ENCODE data around the gene PGR.

Gene PGR

GRCh38 chr11:101009690-101010055 is 119.9 kb downstream of the PGR start:
- DNase-seq (ENCODE audit: low read depth): no peak

DNA sequence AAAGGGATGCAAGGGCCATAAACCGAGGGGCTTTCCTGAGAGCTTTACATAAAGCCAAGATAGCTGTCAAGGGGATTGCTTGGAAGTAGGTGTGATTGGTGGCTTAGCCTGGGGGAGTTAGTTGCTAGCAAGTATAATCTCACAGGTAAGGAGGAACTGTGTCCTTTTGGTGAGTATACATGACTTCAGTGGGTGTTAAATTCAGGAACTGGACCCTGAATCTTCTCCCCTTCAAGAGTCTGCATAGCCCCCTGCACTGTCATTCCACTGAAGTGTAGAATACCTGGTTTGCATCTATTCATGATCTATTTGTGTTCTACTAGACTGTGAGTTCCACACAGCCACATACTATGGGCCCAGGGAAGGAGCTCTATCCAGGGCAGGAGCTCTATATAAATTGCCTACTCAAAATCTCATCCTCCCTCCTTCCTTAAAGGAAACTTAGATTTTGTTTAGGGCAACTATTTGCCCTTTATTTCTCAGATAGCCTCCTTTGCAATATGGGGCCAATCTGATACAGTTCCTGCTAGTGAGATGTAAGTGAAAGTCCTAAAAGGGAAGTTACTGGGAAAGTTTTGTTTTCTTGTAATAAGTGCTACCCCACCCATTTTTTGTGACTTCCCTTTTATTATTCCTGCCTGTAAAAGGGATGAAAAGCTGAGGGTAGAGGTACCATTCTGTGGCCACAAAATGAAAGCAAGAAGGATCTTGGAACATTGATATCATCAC is 120.5 kb downstream of the PGR start:
- DNase-seq (ENCODE audit: low read depth): no peak

- peak; percentile 30 for DNase-seq (ENCODE audit: low read depth)
Measured at GRCh38 chr11:101003468-101003867, 126.1 kb downstream of the PGR start.

GRCh38 chr11:100999756-101000155 is 129.9 kb downstream of the PGR start:
- DNase-seq (ENCODE audit: low read depth): no peak

- DNase-seq (ENCODE audit: low read depth): no peak
Measured at GRCh38 chr11:100994966-100995365, 134.6 kb downstream of the PGR start.

DNA sequence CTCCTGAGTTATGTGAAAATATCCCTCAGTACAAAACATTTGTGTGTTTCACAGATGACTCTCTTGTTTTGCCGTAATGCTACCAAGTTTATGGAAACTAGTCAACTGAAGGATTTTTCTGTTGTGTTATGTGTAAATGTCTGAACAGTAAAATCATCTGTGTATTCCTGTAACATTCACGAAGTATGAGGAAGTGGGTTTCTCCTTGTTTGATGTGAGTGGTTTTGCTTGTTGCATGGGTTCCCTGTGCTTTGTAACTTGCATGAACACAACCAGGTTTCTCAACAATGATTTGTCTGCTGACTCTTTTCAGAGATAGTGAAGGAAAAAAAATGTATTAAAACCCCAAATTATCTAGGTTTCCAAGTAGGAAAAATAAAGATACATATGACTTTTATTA is 138.1 kb downstream of the PGR start:
- no peak for DNase-seq (ENCODE audit: low read depth)

GRCh38 chr11:100990931-100991330 is 138.7 kb downstream of the PGR start:
- no peak for DNase-seq (ENCODE audit: low read depth)

DNA sequence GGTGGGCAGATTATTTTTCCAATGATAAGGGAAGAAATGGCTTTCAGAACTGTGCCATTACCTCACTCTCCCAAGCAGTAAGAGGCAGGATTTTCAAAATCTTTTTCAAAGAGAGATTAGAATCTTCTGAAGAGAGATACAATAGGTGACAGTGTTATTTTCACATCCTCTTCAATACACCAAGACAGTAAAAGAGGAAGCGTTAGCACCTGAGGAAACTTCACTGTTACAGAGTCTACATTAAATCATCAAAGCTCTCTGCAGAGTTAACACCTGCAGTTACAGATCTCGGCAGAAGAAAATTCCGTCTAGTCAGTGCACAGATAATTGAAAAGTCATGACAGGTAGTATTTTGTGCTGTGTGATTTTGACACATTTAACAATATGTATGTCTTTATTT is 144.9 kb downstream of the PGR start:
- no peak for DNase-seq (ENCODE audit: low read depth)

- no peak for DNase-seq (ENCODE audit: low read depth)
Measured at GRCh38 chr11:100981196-100981824, 148.3 kb downstream of the PGR start.

DNA sequence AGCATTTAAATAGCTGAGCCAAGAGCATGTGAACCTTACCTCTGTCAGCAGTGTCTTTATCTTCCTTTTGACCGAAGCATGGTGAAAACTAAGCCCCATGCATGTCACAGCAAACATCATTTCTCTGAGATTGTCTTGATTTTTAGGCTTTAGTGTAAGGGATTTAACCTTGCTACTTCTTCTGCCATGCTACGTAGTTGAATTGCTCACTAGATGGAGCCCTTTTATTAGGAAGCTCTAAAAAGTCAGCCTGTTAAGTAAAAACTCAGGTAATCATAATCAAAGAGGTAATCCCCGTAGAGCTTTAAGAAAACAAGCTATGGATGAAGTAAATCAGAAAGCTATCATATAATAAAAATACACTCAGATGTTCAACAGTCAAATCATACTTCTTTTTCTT is 149.5 kb downstream of the PGR start:
- peak; percentile 10 for DNase-seq (ENCODE audit: low read depth)
